ENCODE measurements around the gene MRGPRF.

Gene MRGPRF

DNA sequence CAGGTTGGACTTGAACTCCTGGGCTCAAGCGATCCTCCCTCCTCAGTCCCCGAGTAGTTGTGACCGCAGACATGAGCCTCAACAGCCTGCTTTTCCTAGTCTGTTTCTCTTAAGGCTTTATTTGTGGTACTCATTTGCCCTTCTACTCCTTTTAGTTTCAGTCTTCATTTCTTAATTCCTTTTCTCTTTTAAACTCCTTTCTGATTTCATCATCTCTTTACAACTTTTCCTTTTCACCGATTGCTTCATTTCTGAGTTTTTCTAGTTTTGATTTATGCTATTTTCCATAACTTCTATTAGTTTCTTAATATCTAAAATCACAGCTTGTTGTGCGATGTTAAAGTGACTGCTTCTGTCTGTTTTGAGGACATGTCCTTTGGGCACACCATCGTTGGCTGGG, 17.3 kb upstream of the MRGPRF start:
- FAIRE-seq (no peak), DNase-seq (ENCODE audit: insufficient read length, low spot score) (no peak)
- no peak for TF ChIP-seq POU2F2 (IDR thresholded peaks at IDR 0.05; ENCODE audit: low read depth, low read length)
- no peak for TF ChIP-seq POLR2AphosphoS5 (IDR thresholded peaks at IDR 0.05; ENCODE audit: low read depth, low read length)
- TF ChIP-seq TAF1 (IDR thresholded peaks at IDR 0.05; ENCODE audit: low read depth, low read length), result no peak
- no peak for TF ChIP-seq POLR2A (IDR thresholded peaks at IDR 0.05; ENCODE audit: low read depth, low read length)
- no peak for TF ChIP-seq PAX5 (IDR thresholded peaks at IDR 0.05; ENCODE audit: insufficient read depth, low read length, severe bottlenecking)
- TF ChIP-seq SPI1 (IDR thresholded peaks at IDR 0.05; ENCODE audit: low read depth, low read length), result no peak

DNA sequence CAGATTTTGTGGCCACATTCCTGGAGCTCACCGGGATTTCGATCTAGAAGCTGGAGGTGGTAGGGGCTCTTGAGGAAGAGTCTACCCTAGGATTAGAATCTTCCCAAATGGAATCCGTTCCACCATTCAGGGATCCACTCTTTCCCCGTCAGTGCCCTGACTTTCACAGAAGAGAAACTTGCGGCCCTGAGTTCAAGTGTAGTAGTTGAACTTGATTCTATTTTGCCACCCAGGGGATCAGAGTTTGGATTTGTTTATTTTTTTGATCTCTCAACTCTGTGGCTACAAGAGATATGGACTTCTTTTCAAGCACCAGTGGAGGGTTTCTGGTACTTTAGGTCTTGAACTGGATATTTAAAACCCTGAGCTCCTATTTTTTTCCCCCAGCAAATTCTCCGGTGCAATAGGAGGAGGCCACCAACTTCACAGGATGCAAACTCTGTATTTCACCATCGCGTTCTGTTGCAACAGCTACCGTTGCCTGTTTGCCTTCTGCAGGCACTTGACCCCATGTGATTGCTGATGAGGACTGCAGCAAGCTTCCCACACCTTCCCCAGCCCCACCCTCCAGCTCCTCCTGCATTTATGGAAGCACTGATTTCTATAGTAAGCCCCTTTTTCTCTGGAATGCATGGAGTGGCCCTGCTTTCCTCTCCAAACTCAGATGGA, 14.8 kb upstream of the MRGPRF start:
- TF ChIP-seq TAF1 (IDR thresholded peaks at IDR 0.05; ENCODE audit: low read depth, low read length) (no peak), SPI1 (IDR thresholded peaks at IDR 0.05; ENCODE audit: low read depth, low read length) (no peak), POLR2AphosphoS5 (IDR thresholded peaks at IDR 0.05; ENCODE audit: low read depth, low read length) (no peak), POU2F2 (IDR thresholded peaks at IDR 0.05; ENCODE audit: low read depth, low read length) (no peak), POLR2A (IDR thresholded peaks at IDR 0.05; ENCODE audit: low read depth, low read length) (no peak), PAX5 (IDR thresholded peaks at IDR 0.05; ENCODE audit: insufficient read depth, low read length, severe bottlenecking) (no peak)
- FAIRE-seq (no peak), DNase-seq (ENCODE audit: insufficient read length, low spot score) (no peak)

DNA sequence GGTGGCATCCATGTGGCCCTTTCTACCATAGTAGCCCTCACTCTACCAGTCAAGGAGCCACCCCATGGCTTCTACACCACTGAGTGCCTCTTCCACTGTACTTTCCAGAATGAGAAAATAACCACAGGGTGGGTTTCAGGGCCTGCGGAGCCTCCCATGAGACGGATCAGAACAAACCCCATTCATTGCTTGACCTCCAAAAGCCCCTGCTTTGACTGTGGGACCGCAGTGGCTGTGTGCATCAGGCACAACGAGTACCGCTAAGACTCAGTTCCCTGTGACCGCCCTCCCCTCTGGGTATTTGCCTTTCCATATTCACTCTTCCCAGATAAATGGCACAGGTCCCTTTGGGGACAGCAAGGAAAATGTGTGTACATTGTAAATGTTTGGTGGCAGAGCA, 11.5 kb upstream of the MRGPRF start:
- no peak for DNase-seq (ENCODE audit: insufficient read length, low spot score)
- TF ChIP-seq TAF1 (IDR thresholded peaks at IDR 0.05; ENCODE audit: low read depth, low read length), result no peak
- TF ChIP-seq SPI1 (IDR thresholded peaks at IDR 0.05; ENCODE audit: low read depth, low read length), result no peak
- TF ChIP-seq PAX5 (IDR thresholded peaks at IDR 0.05; ENCODE audit: insufficient read depth, low read length, severe bottlenecking), result no peak
- TF ChIP-seq POLR2A (IDR thresholded peaks at IDR 0.05; ENCODE audit: low read depth, low read length), result no peak
- no peak for TF ChIP-seq POU2F2 (IDR thresholded peaks at IDR 0.05; ENCODE audit: low read depth, low read length)
- no peak for TF ChIP-seq POLR2AphosphoS5 (IDR thresholded peaks at IDR 0.05; ENCODE audit: low read depth, low read length)
- FAIRE-seq, result no peak

DNA sequence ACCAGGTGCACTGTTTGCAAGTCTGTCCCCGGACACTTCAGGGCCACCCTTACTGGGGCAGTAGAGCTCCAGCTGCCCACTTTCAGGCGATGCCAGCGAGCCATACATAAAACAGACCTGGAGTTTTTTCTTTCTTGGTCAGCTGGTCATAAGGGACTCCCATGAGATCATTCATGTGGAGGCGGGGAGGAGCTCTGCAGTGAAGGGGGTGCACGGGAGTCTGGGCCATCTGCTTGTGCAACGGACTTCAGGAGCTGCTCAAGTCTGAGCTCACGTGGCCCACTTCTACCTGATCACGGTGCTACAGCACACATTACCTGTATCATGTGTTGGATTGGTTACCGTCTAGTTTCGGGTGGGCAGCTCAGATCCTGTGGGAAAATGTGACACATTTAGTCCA, 9.2 kb upstream of the MRGPRF start:
- TF ChIP-seq POLR2A (IDR thresholded peaks at IDR 0.05; ENCODE audit: low read depth, low read length), result no peak
- no peak for TF ChIP-seq PAX5 (IDR thresholded peaks at IDR 0.05; ENCODE audit: insufficient read depth, low read length, severe bottlenecking)
- TF ChIP-seq POLR2AphosphoS5 (IDR thresholded peaks at IDR 0.05; ENCODE audit: low read depth, low read length), result no peak
- TF ChIP-seq POU2F2 (IDR thresholded peaks at IDR 0.05; ENCODE audit: low read depth, low read length), result no peak
- TF ChIP-seq TAF1 (IDR thresholded peaks at IDR 0.05; ENCODE audit: low read depth, low read length), result no peak
- TF ChIP-seq SPI1 (IDR thresholded peaks at IDR 0.05; ENCODE audit: low read depth, low read length), result no peak
- DNase-seq (ENCODE audit: insufficient read length, low spot score) (no peak), FAIRE-seq (no peak)

DNA sequence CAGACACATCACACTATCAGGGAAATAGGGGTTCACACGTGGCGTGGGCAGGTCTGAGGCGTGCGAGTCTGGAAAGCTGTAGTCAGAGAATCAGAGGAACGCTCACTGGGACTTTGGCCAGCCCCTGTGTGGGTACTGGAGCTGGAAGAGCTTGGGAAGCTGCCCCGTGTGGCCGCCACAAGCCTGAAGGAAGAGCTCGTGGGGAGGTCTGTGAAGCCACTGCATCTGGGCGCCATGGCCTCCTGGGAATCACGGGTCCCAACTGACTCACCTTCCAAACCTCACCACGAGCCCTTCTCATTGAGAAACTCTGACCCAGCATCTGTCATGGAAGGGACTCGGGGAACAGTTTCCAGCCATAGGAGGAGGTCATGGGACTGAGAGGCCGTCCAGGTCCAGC, 5.9 kb upstream of the MRGPRF start:
- DNase-seq (ENCODE audit: insufficient read length, low spot score) (no peak), FAIRE-seq (no peak)
- TF ChIP-seq POLR2AphosphoS5 (IDR thresholded peaks at IDR 0.05; ENCODE audit: low read depth, low read length) (no peak), POU2F2 (IDR thresholded peaks at IDR 0.05; ENCODE audit: low read depth, low read length) (no peak), SPI1 (IDR thresholded peaks at IDR 0.05; ENCODE audit: low read depth, low read length) (no peak), PAX5 (IDR thresholded peaks at IDR 0.05; ENCODE audit: insufficient read depth, low read length, severe bottlenecking) (no peak), POLR2A (IDR thresholded peaks at IDR 0.05; ENCODE audit: low read depth, low read length) (no peak), TAF1 (IDR thresholded peaks at IDR 0.05; ENCODE audit: low read depth, low read length) (no peak)

DNA sequence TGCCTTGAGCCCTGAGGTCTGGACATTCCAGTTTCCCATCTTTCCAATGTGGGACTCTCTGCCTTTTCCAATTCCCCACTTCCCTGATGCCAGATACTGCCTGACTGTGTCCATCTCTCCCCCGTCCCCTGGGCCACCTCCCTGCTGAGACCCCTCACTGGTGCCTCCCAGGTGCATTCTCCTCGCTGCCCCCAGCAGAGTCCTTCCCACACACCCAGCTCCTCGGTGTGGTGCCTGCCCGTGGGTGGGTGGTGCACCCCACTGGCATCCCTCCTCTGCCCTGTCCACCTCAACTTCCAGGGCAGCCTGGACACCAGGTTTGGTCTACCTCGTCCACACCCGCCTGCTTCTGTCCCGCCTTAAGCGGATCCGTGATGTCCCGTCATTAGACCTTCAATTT, 4.9 kb upstream of the MRGPRF start:
- no peak for DNase-seq (ENCODE audit: insufficient read length, low spot score)
- FAIRE-seq, result no peak
- TF ChIP-seq POLR2AphosphoS5 (IDR thresholded peaks at IDR 0.05; ENCODE audit: low read depth, low read length) (no peak), TAF1 (IDR thresholded peaks at IDR 0.05; ENCODE audit: low read depth, low read length) (no peak), POLR2A (IDR thresholded peaks at IDR 0.05; ENCODE audit: low read depth, low read length) (no peak), POU2F2 (IDR thresholded peaks at IDR 0.05; ENCODE audit: low read depth, low read length) (no peak), SPI1 (IDR thresholded peaks at IDR 0.05; ENCODE audit: low read depth, low read length) (no peak), PAX5 (IDR thresholded peaks at IDR 0.05; ENCODE audit: insufficient read depth, low read length, severe bottlenecking) (no peak)

DNA sequence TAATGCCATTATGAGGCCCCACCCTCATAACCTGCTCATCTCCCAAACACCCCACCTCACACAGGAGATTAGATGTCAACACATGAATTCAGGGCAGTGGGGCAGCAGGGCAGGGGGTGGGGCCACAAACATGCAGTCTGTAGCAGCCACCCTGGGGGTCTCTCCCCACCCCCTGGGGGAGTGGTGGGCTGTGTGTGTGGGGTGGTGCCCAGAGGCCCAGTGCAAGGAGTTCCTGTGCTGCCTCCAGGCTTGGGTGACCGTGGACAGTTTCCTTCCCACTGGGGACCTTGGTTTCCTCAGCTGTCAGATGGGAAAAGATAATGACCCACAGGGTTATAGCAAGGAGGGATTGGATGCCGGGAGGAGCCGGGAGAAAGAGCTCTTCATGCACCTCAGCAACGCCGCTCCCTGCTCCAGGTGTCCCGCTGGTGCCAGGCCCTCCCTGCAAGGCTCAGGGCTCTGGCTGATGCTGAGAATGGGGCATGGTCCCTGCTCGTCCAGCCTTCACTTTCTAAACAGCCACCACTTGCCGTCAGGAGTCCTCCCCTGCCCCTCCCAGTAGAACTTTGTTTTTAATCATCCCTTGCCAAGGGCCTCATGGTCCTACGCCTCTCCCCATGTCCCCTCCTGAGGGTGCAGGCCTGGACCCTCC, 2.0 kb upstream of the MRGPRF start:
- DNase-seq (ENCODE audit: insufficient read length, low spot score) (no peak), FAIRE-seq (no peak)
- TF ChIP-seq PAX5 (IDR thresholded peaks at IDR 0.05; ENCODE audit: insufficient read depth, low read length, severe bottlenecking) (no peak), POU2F2 (IDR thresholded peaks at IDR 0.05; ENCODE audit: low read depth, low read length) (no peak), SPI1 (IDR thresholded peaks at IDR 0.05; ENCODE audit: low read depth, low read length) (no peak), POLR2A (IDR thresholded peaks at IDR 0.05; ENCODE audit: low read depth, low read length) (no peak), POLR2AphosphoS5 (IDR thresholded peaks at IDR 0.05; ENCODE audit: low read depth, low read length) (no peak)

DNA sequence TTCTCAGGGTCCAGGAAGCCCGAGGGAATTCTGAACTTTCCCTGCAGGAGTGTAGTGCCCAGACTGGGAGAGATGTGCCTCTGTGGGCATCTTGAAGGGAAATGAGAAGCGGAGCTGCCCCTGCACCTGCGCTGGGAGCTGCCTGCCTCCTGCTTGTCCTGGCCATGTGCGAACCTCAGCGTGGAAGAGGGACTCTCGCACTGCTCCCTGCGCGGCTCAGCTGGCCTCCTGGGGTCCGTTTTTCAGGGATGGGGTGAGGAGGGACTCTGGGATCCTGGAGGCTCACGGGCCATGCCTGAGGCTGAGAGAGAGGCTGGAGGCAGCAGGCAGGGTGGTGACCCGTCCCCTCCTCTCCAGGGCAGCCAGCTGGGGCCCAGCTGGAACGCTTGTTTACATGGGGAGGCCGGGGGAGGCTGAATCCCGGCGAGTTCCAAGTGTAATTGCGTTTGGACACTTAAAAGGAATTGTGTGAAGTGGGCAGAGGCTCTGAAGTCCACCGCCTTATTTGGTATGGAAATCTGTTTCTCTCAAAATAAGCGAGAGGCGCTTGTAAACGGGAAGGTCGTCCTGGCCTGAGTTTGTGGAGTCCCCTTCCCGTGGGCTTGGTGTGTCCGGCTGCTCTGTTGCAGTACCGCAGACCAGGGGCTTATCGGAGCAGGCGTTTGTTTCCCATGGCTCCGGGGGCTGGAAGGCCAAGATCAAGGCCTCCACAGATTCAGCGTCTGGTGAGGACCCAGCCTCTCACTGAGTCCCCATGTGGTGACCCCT, 1.2 kb upstream of the MRGPRF start:
- TF ChIP-seq PAX5 (IDR thresholded peaks at IDR 0.05; ENCODE audit: insufficient read depth, low read length, severe bottlenecking) (no peak), POLR2A (IDR thresholded peaks at IDR 0.05; ENCODE audit: low read depth, low read length) (no peak), TAF1 (IDR thresholded peaks at IDR 0.05; ENCODE audit: low read depth, low read length) (no peak), POU2F2 (IDR thresholded peaks at IDR 0.05; ENCODE audit: low read depth, low read length) (no peak), SPI1 (IDR thresholded peaks at IDR 0.05; ENCODE audit: low read depth, low read length) (no peak)
- FAIRE-seq (no peak), DNase-seq (ENCODE audit: insufficient read length, low spot score) (no peak)
